MM.1S (cell line): ENCODE measurements around the gene RGS11.

Experiments
- CTCF ChIP-seq: fragments of 300-600 bp; sonication (generic); IDR thresholded peaks from 2 replicates; pipeline ENCODE4 v1.5.1; 2016; ENCODE audit warnings: antibody characterized with exemption, low read length, mixed read lengths
- EZH2 ChIP-seq: fragments of 300-600 bp; sonication (generic); optimal IDR thresholded peaks from 2 replicates; pipeline ENCODE3; 2017; ENCODE audit warnings: low read depth, mild to moderate bottlenecking, antibody characterized with exemption, low read length, mixed read lengths
- EZH2phosphoT487 ChIP-seq: fragments of 300-600 bp; sonication (generic); IDR thresholded peaks from 2 replicates; pipeline ENCODE4 v1.6.1; 2018; ENCODE audit warnings: antibody characterized with exemption, low read length

DNA sequence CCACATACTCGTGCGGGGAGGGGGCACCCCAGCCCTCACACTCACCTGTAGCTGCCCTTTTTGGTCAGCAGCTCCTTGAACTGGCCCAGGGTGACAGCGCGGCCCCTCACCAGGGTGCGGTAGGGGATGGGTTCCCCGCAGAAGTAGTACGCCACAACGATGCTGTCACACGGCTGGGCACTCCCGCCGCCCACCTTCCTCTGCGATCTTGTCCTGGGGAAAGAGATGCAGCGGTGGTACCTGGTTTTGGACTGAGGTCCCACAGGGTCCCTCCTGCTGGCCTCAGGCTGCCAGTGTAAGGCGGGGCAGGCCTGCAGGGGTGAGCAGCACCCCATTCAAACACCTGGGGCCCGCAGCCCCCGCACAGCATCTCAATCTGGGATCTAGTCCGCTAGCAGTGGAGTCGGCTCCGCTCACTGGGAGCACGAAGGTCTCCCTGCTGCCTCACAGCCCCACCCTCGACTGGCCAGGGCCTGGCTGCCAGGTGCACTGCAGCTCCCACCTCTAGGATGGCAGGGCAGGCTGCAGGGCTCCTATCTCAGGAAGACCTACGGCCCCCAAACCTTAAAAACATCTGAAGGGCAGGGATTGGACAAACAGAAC lies 13.8 kb upstream of the RGS11 start:
- no peak for TF ChIP-seq CTCF
- no peak for TF ChIP-seq EZH2phosphoT487
- no peak for TF ChIP-seq EZH2
